DND-41 (cell line): ENCODE measurements around the gene HOXC11.

ENCODE experiments used
- ATAC-seq: fragments of 200-7000 bp; cut with Tn5 transposase; 3 replicates; pipeline ENCODE4 v1.9.1; 2021; ENCODE audit warnings: low read depth; ENCODE audit not compliant: insufficient read depth
- DNase-seq: peaks from one replicate; pipeline ENCODE4 v3.0.0-alpha.2; 2020
- H2AFZ ChIP-seq: 2 replicates; pipeline ENCODE4 v1.6.0; 2012; ENCODE audit warnings: low read depth, low read length
- H3K27ac ChIP-seq: 2 replicates; pipeline ENCODE4 v1.5.1; 2012; ENCODE audit warnings: low read length, inconsistent platforms
- H3K27me3 ChIP-seq: fragments of 200-600 bp; sonication (generic); 2 replicates; pipeline ENCODE4 v1.6.0; 2012; ENCODE audit warnings: low read length, mild to moderate bottlenecking, inconsistent platforms; ENCODE audit not compliant: insufficient read depth, poor library complexity
- H3K36me3 ChIP-seq: 2 replicates; pipeline ENCODE4 v1.5.1; 2012; ENCODE audit warnings: low read length, inconsistent platforms; ENCODE audit not compliant: insufficient read depth
- H3K4me1 ChIP-seq: 2 replicates; pipeline ENCODE4 v1.5.1; 2012; ENCODE audit warnings: mild to moderate bottlenecking, low read length; ENCODE audit not compliant: insufficient read depth
- H3K4me2 ChIP-seq: 2 replicates; pipeline ENCODE4 v1.6.0; 2012; ENCODE audit warnings: mild to moderate bottlenecking, moderate library complexity, low read length, inconsistent platforms; ENCODE audit not compliant: insufficient read depth
- H3K4me3 ChIP-seq, 2 experiments: fragments of 200-600 bp in 1 of 2; shearing (Covaris generic) in 1 of 2; 2 replicates each; pipeline ENCODE4 v1.5.1; 2012 to 2016; ENCODE audit warnings: inconsistent platforms in 2 of 2, low read length in 2 of 2, mild to moderate bottlenecking in 2 of 2, low read depth in 1 of 2, moderate library complexity in 1 of 2
- H3K79me2 ChIP-seq: 2 replicates; pipeline ENCODE4 v1.6.0; 2012; ENCODE audit warnings: low read length, inconsistent platforms; ENCODE audit not compliant: insufficient read depth
- H3K9ac ChIP-seq: 2 replicates; pipeline ENCODE4 v1.6.0; 2012; ENCODE audit warnings: low read depth, mild to moderate bottlenecking, inconsistent platforms, low read length, moderate library complexity
- H3K9me3 ChIP-seq: 2 replicates; pipeline ENCODE4 v1.5.1; 2012; ENCODE audit warnings: low read length, moderate library complexity, mild to moderate bottlenecking, inconsistent platforms; ENCODE audit not compliant: insufficient read depth, severe bottlenecking
- H4K20me1 ChIP-seq: 2 replicates; pipeline ENCODE4 v1.6.0; 2012; ENCODE audit warnings: low read length; ENCODE audit not compliant: insufficient read depth
- EZH2 ChIP-seq: IDR thresholded peaks from 3 replicates; pipeline ENCODE4 v1.6.1; 2012; ENCODE audit warnings: borderline replicate concordance, low read depth, mild to moderate bottlenecking, moderate library complexity, low read length, inconsistent platforms; ENCODE audit not compliant: severe bottlenecking
- TF ChIP-seq, protein P1 (sequence below): IDR thresholded peaks from 2 replicates; pipeline ENCODE4 v1.5.1; 2012; ENCODE audit warnings: borderline replicate concordance, low read length, moderate library complexity, mild to moderate bottlenecking; ENCODE audit not compliant: poor library complexity, severe bottlenecking; ENCODE audit errors: extremely low read depth

The HOXC11 gene

DNA sequence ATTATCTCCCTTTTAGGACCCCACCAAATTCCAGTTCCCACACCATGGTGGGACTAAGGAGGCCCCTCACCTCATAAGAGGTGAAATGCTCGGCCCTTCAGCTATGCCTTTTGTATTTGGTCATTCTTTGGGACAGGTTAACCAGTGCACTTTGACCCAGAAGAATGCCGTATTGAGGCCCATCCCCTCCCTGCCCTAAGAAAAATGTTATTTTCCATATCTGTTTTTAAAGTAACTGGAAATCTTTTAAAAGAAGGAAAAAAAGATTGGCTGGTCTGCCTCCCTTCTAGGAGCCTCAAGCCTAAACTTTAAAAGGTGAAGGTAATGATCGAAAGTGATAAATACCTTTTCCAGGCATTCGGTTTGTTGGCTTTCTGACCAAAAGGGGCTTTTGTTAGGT lies 40.0 kb upstream of the HOXC11 start:
- H3K79me2 ChIP-seq = no peaks in the 10 kb centered on the region
- H3K4me2 ChIP-seq = no peak overlapping the region
- no peaks in the 10 kb centered on the region for H4K20me1 ChIP-seq
- no peak for DNase-seq
- H3K9ac ChIP-seq = no peak overlapping the region
- TF ChIP-seq EZH2 = no peak
- TF ChIP-seq, protein P1, sequence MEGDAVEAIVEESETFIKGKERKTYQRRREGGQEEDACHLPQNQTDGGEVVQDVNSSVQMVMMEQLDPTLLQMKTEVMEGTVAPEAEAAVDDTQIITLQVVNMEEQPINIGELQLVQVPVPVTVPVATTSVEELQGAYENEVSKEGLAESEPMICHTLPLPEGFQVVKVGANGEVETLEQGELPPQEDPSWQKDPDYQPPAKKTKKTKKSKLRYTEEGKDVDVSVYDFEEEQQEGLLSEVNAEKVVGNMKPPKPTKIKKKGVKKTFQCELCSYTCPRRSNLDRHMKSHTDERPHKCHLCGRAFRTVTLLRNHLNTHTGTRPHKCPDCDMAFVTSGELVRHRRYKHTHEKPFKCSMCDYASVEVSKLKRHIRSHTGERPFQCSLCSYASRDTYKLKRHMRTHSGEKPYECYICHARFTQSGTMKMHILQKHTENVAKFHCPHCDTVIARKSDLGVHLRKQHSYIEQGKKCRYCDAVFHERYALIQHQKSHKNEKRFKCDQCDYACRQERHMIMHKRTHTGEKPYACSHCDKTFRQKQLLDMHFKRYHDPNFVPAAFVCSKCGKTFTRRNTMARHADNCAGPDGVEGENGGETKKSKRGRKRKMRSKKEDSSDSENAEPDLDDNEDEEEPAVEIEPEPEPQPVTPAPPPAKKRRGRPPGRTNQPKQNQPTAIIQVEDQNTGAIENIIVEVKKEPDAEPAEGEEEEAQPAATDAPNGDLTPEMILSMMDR = no peak
- no peak overlapping the region for H2AFZ ChIP-seq
- no peaks in the 10 kb centered on the region for H3K4me1 ChIP-seq
- no peak overlapping the region for H3K27ac ChIP-seq
- no peak overlapping the region for H3K4me3 ChIP-seq
- no peaks in the 10 kb centered on the region for H3K36me3 ChIP-seq
- peaks cover 49% of the 10 kb centered on the region for H3K27me3 ChIP-seq
- no peak for ATAC-seq
- no peaks in the 10 kb centered on the region for H3K9me3 ChIP-seq

DNA sequence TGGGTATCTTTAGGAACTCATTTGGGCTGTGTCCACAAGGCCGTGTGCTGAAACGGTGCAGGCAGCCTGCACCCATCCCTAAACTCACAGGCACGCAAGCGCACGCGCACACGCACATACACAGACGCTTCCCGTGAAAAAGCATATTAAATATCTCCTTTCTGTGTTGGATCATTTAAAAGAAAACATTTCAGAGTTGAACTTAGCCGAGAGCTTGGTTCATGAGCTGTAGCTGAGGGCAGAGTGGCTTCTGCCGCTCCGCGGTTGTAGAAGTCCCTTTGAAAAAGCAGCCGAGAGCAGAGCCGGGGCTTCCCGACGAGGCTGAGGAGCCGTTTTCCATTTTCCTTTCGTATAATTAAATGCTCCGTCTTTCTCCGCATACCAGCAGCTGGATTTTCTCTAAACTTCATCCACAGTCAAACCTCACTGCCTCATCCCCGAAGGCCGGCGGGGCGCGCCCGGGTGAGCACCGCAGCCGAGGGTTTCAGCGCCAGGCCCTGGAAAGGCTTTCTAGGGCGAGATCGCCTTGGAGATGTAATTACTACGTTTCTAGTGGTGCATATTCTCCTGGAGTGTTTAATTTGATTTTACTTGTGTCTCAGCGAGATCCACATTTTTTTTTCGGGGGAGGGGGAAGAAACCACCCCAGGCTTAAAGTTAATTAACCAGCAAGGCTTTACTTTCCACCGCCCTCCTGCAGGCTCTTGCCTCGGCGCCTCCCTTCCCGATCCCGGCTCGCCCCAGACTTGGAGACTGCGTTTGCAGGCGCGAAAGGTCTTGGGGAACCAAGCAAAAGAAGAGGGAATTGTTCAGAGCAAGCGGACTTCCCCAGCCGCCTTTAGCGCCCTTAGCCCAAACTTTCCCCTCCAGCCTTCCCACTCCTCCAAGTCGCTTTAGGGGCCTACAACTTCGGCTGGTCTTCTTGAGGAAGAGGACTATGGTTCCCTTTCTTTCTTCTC lies 37.3 kb upstream of the HOXC11 start:
- Histone ChIP-seq H3K9ac (no peak overlapping the region), H2AFZ (no peak overlapping the region), H3K36me3 (no peaks in the 10 kb centered on the region), H4K20me1 (no peaks in the 10 kb centered on the region), H3K4me3 (no peak overlapping the region), H3K9me3 (no peaks in the 10 kb centered on the region), H3K79me2 (no peaks in the 10 kb centered on the region), H3K27ac (no peak overlapping the region), H3K4me2 (no peak overlapping the region), H3K4me1 (no peaks in the 10 kb centered on the region), H3K27me3 (peaks cover 40% of the 10 kb centered on the region)
- ATAC-seq (no peak), DNase-seq (no peak)
- TF ChIP-seq, protein P1 = no peak
- no peak for TF ChIP-seq EZH2

DNA sequence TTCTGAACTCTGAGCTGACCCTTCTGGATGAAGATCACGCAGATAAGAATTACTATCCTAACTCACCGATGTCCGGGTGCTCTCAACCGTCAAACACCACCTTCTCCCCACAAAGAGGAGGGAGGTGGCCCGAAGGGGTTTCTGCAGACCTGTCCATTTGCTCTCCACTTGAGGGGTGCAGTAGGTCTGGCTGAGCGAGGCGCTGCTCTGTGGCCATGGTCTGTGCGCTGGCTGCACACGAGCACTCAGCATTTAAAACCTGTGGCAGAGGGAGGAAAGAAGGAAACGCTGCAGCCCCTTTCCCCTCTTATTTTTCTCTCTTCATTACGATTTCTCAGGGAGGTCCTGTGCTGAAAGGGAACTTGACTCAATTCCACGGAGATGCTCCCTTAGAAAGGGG lies 35.8 kb upstream of the HOXC11 start:
- H4K20me1 ChIP-seq = no peaks in the 10 kb centered on the region
- no peak for ATAC-seq
- peaks cover 39% of the 10 kb centered on the region for H3K27me3 ChIP-seq

More for the DNA sequence above, 35.8 kb upstream of the HOXC11 start:
- Histone ChIP-seq H2AFZ (no peak overlapping the region), H3K9me3 (no peaks in the 10 kb centered on the region), H3K79me2 (no peaks in the 10 kb centered on the region), H3K27ac (no peak overlapping the region), H3K4me2 (no peak overlapping the region), H3K36me3 (no peaks in the 10 kb centered on the region), H3K4me1 (no peaks in the 10 kb centered on the region), H3K4me3 (no peak overlapping the region), H3K9ac (no peak overlapping the region)
- DNase-seq = no peak
- no peak for TF ChIP-seq EZH2
- TF ChIP-seq, protein P1 = no peak
